Dermis blood vessel endothelial cell (primary cell): Measurements from ENCODE around the gene C19orf53. TPM values are rescaled to one million over a fixed set of nuclear protein-coding genes. Genes with fewer than 3 reads are reported as not detected.
"Not testable (repeated sequence)": the region's sequence is repeated elsewhere in the genome, so short reads cannot be mapped to it uniquely, and the experiment has no call there.

ENCODE experiments used
- DNase-seq: peaks from one replicate; pipeline ENCODE4 v3.0.0; 2010
- total RNA-seq: library from RNA; depleted of rRNA; stranded (reverse); fragments of >200 nt; gene quantifications from 2 replicates; pipeline ENCODE4 v1.2.3, GENCODE V29; 2014

C19orf53 gene
- total RNA-seq, 1 donor from 2014 or later = 59.1 TPM

- peak; percentile 76 for DNase-seq
Observed at GRCh38 chr19:13764101-13764807, 10.0 kb upstream of the C19orf53 start, which contains the start of gene MRI1. MRI1 (plus strand) TSS chr19:13764522; CDS start chr19:13764589, 67 bp downstream.

GRCh38 chr19:13764821-13765394 is 9.3 kb upstream of the C19orf53 start:
- DNase-seq = peak; percentile 36

GRCh38 chr19:13765395-13766094 is 8.7 kb upstream of the C19orf53 start:
- DNase-seq = no peak

- DNase-seq = no peak
Observed at GRCh38 chr19:13766095-13766481, 8.2 kb upstream of the C19orf53 start.

GRCh38 chr19:13768510-13768909 is 5.7 kb upstream of the C19orf53 start:
- no peak for DNase-seq

- DNase-seq = no peak
Observed at GRCh38 chr19:13770013-13770635, 4.1 kb upstream of the C19orf53 start.

- no peak for DNase-seq
Observed at GRCh38 chr19:13778398-13778797, 4.1 kb downstream of the C19orf53 start.

- DNase-seq = no peak
Observed at GRCh38 chr19:13778847-13779246, 4.6 kb downstream of the C19orf53 start.

- not testable (repeated sequence) for DNase-seq
Observed at GRCh38 chr19:13779794-13780193, 5.5 kb downstream of the C19orf53 start.

- DNase-seq = peak; percentile 90
Observed at GRCh38 chr19:13781547-13781946, 7.3 kb downstream of the C19orf53 start.

- DNase-seq = no peak
Observed at GRCh38 chr19:13782537-13782936, 8.3 kb downstream of the C19orf53 start.

- DNase-seq = peak; percentile 56
Observed at GRCh38 chr19:13783565-13784500, 9.6 kb downstream of the C19orf53 start.

GRCh38 chr19:13784731-13785452 is 10.6 kb downstream of the C19orf53 start:
- DNase-seq = peak; percentile 81

GRCh38 chr19:13788991-13789390 is 14.7 kb downstream of the C19orf53 start:
- no peak for DNase-seq

- no peak for DNase-seq
Observed at GRCh38 chr19:13790354-13790753, 16.1 kb downstream of the C19orf53 start.

- DNase-seq = not testable (repeated sequence)
Observed at GRCh38 chr19:13793317-13793716, 19.1 kb downstream of the C19orf53 start.

GRCh38 chr19:13794398-13794756 is 20.1 kb downstream of the C19orf53 start:
- DNase-seq = peak; percentile 79

GRCh38 chr19:13794757-13795589 is 20.7 kb downstream of the C19orf53 start, which contains the start of gene ZSWIM4:
ZSWIM4 (plus strand) TSS chr19:13795443; CDS start chr19:13795649, 206 bp downstream.
- DNase-seq = peak; percentile 99

GRCh38 chr19:13795595-13796300 is 21.5 kb downstream of the C19orf53 start:
- DNase-seq = peak; percentile 40
